Ishikawa (cell line): ENCODE measurements around the gene ARRDC5.

Experiments
- FOXM1 ChIP-seq: IDR thresholded peaks from 2 replicates; pipeline ENCODE4 v1.6.1; 2012; ENCODE audit warnings: low read depth, borderline replicate concordance
- TAF1 ChIP-seq: IDR thresholded peaks from 2 replicates; pipeline ENCODE4 v1.6.1; 2012; ENCODE audit warnings: low read depth, mild to moderate bottlenecking
- TEAD4 ChIP-seq: IDR thresholded peaks from 2 replicates; pipeline ENCODE4 v1.6.1; 2012
- TF ChIP-seq, protein P1 (sequence below): IDR thresholded peaks from 2 replicates; pipeline ENCODE4 v1.6.1; 2012
- TF ChIP-seq, protein P2 (sequence below): IDR thresholded peaks from 2 replicates; pipeline ENCODE4 v1.6.1; 2012; ENCODE audit warnings: low read depth, mild to moderate bottlenecking

DNA sequence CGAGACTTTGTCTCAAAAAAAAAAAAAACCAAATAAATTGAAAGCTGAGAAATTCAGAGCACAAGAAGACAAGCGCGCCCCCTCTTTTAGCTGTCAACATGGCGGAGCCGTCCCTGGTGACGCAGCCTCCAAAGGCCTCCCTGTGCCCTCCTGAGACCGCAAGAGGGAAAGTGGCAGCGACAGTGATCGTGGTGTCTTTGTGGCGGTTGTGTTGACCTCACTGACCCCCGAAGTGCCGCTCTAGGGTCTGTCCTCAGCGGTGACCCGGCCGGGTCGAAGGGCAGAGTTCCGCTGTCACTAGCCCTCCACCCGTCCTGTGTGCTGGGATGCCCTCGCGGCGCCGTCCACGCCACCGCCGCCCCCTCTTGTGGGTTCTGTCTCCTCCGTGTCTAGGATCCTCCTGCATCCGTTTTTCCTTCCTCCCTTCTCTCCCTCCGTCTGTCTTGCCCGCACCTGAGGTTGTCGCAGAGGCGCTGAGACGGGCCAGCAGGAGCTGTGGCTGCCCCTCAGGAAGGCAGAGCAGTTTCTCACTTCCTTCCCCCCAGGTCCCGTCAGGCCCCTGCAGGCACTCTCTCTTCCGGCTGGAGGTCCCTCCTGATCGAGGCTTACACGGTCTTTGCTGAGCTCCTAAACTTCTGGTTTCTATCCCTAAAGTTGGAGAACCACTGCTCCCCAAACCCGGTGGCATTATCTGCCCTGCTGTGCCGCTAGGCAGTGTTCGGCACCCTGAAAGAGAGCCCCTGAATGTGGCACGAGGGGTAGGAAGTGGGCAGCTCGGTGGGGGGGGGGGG, 13.8 kb upstream of the ARRDC5 start:
- TF ChIP-seq FOXM1 (no peak), TEAD4 (no peak), TAF1 (no peak)
- TF ChIP-seq, protein P1, sequence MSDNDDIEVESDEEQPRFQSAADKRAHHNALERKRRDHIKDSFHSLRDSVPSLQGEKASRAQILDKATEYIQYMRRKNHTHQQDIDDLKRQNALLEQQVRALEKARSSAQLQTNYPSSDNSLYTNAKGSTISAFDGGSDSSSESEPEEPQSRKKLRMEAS, result no peak
- TF ChIP-seq, protein P2, sequence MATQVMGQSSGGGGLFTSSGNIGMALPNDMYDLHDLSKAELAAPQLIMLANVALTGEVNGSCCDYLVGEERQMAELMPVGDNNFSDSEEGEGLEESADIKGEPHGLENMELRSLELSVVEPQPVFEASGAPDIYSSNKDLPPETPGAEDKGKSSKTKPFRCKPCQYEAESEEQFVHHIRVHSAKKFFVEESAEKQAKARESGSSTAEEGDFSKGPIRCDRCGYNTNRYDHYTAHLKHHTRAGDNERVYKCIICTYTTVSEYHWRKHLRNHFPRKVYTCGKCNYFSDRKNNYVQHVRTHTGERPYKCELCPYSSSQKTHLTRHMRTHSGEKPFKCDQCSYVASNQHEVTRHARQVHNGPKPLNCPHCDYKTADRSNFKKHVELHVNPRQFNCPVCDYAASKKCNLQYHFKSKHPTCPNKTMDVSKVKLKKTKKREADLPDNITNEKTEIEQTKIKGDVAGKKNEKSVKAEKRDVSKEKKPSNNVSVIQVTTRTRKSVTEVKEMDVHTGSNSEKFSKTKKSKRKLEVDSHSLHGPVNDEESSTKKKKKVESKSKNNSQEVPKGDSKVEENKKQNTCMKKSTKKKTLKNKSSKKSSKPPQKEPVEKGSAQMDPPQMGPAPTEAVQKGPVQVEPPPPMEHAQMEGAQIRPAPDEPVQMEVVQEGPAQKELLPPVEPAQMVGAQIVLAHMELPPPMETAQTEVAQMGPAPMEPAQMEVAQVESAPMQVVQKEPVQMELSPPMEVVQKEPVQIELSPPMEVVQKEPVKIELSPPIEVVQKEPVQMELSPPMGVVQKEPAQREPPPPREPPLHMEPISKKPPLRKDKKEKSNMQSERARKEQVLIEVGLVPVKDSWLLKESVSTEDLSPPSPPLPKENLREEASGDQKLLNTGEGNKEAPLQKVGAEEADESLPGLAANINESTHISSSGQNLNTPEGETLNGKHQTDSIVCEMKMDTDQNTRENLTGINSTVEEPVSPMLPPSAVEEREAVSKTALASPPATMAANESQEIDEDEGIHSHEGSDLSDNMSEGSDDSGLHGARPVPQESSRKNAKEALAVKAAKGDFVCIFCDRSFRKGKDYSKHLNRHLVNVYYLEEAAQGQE, result no peak
